Parathyroid adenoma (tissue), 2 donors: ENCODE results near the gene TMEM131L.

ENCODE experiments used
- H2AFZ ChIP-seq: fragments of 300-600 bp; sonication (generic); one replicate; pipeline ENCODE4 v1.7.0; 2017; ENCODE audit warnings: antibody characterized with exemption, mild to moderate bottlenecking
- H3K27ac ChIP-seq: fragments of 300-600 bp; sonication (generic); one replicate; pipeline ENCODE4 v1.7.0; 2017
- H3K27me3 ChIP-seq: fragments of 300-600 bp; sonication (generic); one replicate; pipeline ENCODE4 v1.7.0; 2017; ENCODE audit warnings: low read length; ENCODE audit not compliant: control insufficient read depth, insufficient read depth
- H3K36me3 ChIP-seq: fragments of 300-600 bp; sonication (generic); one replicate; pipeline ENCODE4 v1.7.0; 2017; ENCODE audit warnings: low read length; ENCODE audit not compliant: control insufficient read depth, insufficient read depth
- H3K4me1 ChIP-seq: fragments of 300-600 bp; sonication (generic); one replicate; pipeline ENCODE4 v1.7.0; 2017; ENCODE audit warnings: control low read depth
- H3K4me2 ChIP-seq: fragments of 300-600 bp; sonication (generic); one replicate; pipeline ENCODE4 v1.7.0; 2017; ENCODE audit warnings: low read length
- H3K4me3 ChIP-seq: fragments of 300-600 bp; sonication (generic); one replicate; pipeline ENCODE4 v1.7.0; 2017; ENCODE audit warnings: low read depth, low read length
- H3K79me2 ChIP-seq: fragments of 300-600 bp; sonication (generic); one replicate; pipeline ENCODE4 v1.7.0; 2017; ENCODE audit warnings: control low read depth
- H3K9ac ChIP-seq: fragments of 300-600 bp; sonication (generic); one replicate; pipeline ENCODE4 v1.7.0; 2017; ENCODE audit warnings: mild to moderate bottlenecking
- H3K9me3 ChIP-seq: fragments of 300-600 bp; sonication (generic); one replicate; pipeline ENCODE4 v1.7.0; 2017; ENCODE audit warnings: low read length; ENCODE audit not compliant: control insufficient read depth
- TF ChIP-seq, protein P1 (sequence below): fragments of 300-600 bp; sonication (generic); IDR thresholded peaks from one replicate; pipeline ENCODE4 v1.7.0; 2017; ENCODE audit warnings: antibody characterized with exemption, mild to moderate bottlenecking
- donor health status: primary hyperparathyroidism.

Gene TMEM131L

GRCh38 chr4:153519687-153520086, 53.5 kb downstream of the TMEM131L start:
- H3K9me3 ChIP-seq: no peaks in the 10 kb centered on the region
- H3K27ac ChIP-seq: no peak overlapping the region
- no peak overlapping the region for H3K4me3 ChIP-seq
- H3K9ac ChIP-seq: no peak overlapping the region
- no peaks in the 10 kb centered on the region for H3K36me3 ChIP-seq
- no peaks in the 10 kb centered on the region for H3K4me1 ChIP-seq
- H2AFZ ChIP-seq: no peak overlapping the region
- H3K27me3 ChIP-seq: no peaks in the 10 kb centered on the region
- H3K79me2 ChIP-seq: no peaks in the 10 kb centered on the region
- H3K4me2 ChIP-seq: no peak overlapping the region
- TF ChIP-seq, protein P1, sequence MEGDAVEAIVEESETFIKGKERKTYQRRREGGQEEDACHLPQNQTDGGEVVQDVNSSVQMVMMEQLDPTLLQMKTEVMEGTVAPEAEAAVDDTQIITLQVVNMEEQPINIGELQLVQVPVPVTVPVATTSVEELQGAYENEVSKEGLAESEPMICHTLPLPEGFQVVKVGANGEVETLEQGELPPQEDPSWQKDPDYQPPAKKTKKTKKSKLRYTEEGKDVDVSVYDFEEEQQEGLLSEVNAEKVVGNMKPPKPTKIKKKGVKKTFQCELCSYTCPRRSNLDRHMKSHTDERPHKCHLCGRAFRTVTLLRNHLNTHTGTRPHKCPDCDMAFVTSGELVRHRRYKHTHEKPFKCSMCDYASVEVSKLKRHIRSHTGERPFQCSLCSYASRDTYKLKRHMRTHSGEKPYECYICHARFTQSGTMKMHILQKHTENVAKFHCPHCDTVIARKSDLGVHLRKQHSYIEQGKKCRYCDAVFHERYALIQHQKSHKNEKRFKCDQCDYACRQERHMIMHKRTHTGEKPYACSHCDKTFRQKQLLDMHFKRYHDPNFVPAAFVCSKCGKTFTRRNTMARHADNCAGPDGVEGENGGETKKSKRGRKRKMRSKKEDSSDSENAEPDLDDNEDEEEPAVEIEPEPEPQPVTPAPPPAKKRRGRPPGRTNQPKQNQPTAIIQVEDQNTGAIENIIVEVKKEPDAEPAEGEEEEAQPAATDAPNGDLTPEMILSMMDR: no peak

DNA sequence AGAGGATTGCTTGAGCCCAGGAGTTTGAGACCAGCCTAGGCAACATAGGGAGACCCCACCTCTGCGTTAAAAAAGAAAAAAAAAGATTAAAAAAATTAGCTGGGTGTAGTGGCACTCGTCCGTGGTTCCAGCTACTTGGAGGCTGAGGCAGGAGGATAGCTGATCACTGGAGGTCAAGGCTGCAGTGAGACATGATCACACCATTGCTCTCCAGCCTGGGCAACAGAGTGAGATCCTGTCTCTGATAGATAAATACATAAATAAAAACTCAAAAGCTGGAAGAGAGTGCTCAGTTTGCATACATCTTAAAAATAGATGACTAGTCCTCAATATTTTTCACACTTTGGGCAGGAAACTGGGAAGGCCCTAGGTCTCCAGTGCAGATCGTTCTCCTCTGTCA, 54.1 kb downstream of the TMEM131L start:
- H2AFZ ChIP-seq: no peak overlapping the region
- no peaks in the 10 kb centered on the region for H3K79me2 ChIP-seq
- H3K9ac ChIP-seq: no peak overlapping the region
- H3K36me3 ChIP-seq: no peaks in the 10 kb centered on the region
- TF ChIP-seq, protein P1: no peak
- no peak overlapping the region for H3K4me2 ChIP-seq
- H3K9me3 ChIP-seq: no peaks in the 10 kb centered on the region
- no peak overlapping the region for H3K4me3 ChIP-seq
- H3K27ac ChIP-seq: no peak overlapping the region
- no peaks in the 10 kb centered on the region for H3K27me3 ChIP-seq
- no peaks in the 10 kb centered on the region for H3K4me1 ChIP-seq

- H3K27me3 ChIP-seq: no peaks in the 10 kb centered on the region
Measured at GRCh38 chr4:153520801-153521329, 54.7 kb downstream of the TMEM131L start.

GRCh38 chr4:153521478-153521877, 55.3 kb downstream of the TMEM131L start:
- Histone ChIP-seq H3K4me3 (no peak overlapping the region), H3K9me3 (no peaks in the 10 kb centered on the region), H3K4me1 (no peaks in the 10 kb centered on the region), H3K36me3 (no peaks in the 10 kb centered on the region), H2AFZ (no peak overlapping the region), H3K79me2 (no peaks in the 10 kb centered on the region), H3K27ac (no peak overlapping the region), H3K4me2 (no peak overlapping the region), H3K9ac (no peak overlapping the region), H3K27me3 (no peaks in the 10 kb centered on the region)
- TF ChIP-seq, protein P1: no peak

More at GRCh38 chr4:153520801-153521329, 54.7 kb downstream of the TMEM131L start:
- H3K9ac ChIP-seq: no peak overlapping the region
- no peak overlapping the region for H2AFZ ChIP-seq
- no peak overlapping the region for H3K4me2 ChIP-seq
- TF ChIP-seq, protein P1: no peak
- H3K9me3 ChIP-seq: no peaks in the 10 kb centered on the region
- no peaks in the 10 kb centered on the region for H3K79me2 ChIP-seq
- no peak overlapping the region for H3K27ac ChIP-seq
- H3K4me1 ChIP-seq: no peaks in the 10 kb centered on the region
- no peaks in the 10 kb centered on the region for H3K36me3 ChIP-seq
- H3K4me3 ChIP-seq: no peak overlapping the region
